Activated CD4-positive, alpha-beta T cell treated with anti-CD3 and anti-CD28 coated beads, Interleukin-2, amount 50 U/mL, for 48 hours (primary cell): ENCODE data around the gene TMEM63C.

Experiments used
- DNase-seq, 2 experiments: peaks; one replicate each; pipeline ENCODE4 v3.0.0-alpha.2; 2020

TMEM63C gene, protein sequence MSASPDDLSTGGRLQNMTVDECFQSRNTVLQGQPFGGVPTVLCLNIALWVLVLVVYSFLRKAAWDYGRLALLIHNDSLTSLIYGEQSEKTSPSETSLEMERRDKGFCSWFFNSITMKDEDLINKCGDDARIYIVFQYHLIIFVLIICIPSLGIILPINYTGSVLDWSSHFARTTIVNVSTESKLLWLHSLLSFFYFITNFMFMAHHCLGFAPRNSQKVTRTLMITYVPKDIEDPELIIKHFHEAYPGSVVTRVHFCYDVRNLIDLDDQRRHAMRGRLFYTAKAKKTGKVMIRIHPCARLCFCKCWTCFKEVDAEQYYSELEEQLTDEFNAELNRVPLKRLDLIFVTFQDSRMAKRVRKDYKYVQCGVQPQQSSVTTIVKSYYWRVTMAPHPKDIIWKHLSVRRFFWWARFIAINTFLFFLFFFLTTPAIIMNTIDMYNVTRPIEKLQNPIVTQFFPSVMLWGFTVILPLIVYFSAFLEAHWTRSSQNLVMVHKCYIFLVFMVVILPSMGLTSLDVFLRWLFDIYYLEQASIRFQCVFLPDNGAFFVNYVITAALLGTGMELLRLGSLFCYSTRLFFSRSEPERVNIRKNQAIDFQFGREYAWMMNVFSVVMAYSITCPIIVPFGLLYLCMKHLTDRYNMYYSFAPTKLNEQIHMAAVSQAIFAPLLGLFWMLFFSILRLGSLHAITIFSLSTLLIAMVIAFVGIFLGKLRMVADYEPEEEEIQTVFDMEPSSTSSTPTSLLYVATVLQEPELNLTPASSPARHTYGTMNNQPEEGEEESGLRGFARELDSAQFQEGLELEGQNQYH

GRCh38 chr14:77181603-77182437, at the start of gene TMEM63C:
TMEM63C (plus strand) TSS chr14:77181798; CDS start chr14:77218814, 37,016 bp downstream.
- peak; percentile 64 to 75 for DNase-seq

DNA sequence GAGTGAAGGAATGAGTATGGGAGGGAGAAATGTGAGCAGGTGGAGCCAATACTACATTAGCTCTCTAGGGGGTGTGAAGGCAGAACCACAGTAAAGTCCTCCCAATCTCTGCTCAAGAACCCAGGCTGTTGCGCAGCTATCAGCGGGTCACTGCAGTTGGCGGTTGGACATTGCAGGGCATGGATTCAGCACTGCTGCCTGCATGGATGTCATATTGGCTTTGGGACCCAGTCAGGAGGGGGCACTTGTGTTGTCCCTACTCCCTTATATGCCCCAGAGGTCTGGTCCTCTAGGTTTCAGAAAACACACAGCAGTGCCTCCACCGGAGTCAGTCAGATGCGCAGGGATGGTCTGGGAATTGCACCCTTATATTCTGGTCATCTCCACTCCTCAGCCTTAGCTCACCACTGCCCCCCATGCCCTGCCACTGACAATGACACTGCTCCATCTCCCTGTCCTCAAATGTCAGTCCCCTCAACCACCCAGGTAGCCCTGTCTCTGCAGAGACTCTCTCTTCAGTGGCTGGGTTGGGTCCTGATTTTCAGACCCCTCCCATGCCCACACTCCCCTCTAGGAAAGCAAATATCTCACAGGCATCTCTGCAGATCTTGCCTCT, 49.6 kb upstream of the TMEM63C start:
- no peak for DNase-seq

DNA sequence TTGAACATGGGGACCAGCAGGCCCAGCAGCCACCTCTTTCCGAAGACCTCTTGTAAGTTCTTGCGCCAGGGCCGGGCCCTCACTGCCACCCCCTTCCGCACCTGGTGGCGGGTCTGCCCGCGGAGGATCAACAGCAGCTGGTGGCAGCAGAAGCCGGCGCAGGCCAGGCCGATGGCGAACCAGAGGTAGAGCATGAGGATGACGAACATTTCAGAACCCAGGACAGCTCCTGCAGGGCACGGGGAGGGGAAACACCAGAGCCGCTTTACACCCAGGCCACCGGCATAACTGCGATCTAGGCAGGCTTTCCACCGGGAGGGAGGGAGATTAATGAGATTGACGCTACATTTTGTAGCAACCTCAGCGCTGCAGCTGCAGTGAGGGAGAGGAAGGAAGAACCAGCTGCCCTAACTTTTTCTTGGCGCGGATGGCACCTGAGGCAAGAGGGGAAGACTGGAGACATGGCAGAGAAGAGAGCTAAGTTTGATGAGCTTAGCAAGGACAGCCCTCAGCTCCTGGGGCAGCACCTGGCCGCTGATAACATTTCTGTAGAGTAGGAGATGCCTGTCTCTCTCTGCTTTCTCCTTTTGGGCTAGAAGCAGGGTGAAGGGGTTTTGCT, 47.8 kb upstream of the TMEM63C start:
- peak; percentile 62 to 69 for DNase-seq

GRCh38 chr14:77139022-77139421, 42.6 kb upstream of the TMEM63C start:
- DNase-seq = no peak

DNA sequence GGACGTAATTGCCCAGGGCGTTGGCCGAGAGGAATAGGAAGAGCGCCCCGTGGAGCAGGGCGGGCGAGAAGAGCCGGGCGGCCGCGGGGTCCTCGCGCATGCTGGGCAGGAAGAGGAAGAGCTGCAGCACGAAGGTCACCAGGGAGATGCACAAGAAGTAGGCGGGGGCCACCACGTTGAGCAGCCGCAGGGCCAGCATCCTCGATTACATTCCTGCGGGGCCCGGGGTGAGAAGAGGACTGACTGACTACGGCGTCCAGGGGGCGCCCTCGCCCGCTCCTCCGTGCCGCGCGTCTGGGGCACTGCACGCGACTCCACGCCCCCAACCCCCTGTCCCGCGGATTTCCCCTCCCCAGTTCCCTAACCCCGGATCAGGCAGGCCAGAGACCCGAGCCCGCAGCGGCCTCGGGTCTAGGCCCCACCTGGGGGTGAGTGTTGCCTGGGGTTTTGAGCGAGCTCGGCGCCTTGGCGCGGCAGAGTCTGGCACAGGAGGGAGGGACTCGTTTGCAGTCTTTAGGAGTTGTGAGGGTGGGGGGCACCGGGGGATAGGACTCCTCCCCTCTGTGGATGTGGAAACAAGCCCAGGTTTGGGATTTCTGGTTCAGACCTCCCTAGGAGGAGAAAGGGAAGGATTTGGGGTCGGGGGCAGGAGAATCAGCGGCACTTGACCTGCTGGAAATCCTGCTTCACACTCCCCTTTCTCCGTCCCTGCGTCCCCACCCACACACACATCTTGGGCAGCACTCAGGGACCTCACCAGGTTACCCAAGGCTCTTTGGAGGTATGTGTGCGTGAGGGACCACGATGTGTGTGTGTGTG, 41.8 kb upstream of the TMEM63C start:
- DNase-seq = peak; percentile 59 to 69

DNA sequence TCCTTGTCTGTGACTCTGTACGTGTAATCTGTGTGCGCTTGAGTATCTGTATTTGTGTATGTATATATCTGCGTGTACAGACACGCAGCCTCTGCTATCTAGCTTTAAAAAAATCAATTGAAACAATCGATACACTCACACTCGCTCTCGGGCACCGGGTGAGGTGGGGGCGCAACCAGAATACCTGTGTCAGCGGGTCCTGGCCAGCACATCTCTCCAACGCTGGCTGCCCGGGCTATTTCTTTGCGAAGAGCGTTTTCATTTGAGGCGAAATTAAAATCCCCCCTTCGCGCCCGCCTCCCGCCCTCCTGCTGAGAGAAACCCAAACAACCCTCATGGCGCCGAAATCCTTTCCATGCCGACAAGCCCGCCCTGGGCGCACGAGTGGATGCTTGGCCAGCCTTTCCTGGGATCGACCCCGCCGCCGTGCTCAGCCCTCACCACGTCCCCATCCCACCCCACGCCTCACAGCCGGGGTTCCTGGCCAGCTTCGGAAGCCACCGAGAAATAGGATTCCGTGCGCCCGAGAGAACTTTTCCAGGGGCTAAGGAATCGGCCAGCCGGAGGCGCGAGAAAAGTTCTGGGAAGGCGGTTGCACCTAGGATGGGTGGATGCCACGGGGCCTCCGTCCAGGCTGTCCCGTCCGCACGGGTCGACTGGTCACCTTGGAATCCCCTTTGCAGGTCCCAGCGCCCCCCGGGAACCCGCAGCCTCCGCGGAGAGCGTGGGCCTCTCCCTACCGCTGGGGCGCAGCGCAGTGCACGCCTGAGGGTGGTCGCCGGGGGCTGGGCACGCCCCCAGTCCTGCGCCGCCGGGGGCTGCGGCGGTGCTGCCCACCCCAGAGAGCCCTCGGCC, 41.0 kb upstream of the TMEM63C start:
- DNase-seq = no peak

DNA sequence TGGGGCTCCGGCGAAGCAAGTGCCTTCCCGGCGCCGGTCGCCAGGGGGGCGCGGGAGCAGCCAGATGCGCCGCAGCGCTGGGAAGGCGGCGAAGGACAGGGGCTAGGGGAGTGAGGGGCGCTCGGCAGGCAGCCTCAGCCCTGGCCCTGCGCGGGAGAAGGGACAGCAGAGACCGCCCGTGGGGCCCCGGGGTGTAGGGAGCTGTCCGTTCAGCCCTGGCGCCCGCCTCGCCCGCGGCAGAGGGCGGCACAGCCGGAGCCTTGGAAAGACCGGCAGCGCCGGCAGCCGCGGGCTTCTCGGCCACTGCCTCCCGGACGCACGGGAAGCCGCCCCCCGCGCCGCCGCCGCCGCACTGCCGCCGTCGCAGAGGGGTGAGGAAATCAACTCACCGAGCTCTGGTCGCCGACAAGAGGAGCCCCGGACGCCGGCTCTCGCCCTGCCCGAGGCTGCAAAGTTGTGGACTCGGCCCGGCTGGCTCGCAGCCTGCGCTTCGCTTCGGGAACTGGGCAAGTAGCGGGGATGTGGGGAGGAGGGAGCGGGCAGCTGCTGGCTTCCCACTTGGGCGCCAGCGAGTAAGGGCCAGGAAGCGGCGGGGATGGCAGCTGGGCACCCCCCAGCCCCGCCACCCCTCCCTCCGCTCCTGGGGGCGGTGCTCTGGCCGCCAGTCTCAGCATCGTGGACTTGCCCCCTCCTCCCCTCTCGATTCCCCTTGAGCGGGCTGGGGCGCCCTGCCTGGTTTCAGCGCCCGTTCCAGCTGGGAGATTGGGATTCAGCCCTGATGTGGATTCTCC, 40.2 kb upstream of the TMEM63C start, which contains the start of gene ZDHHC22:
Gene ZDHHC22 (minus strand): TSS at position 578 of the 791 bp plus-strand sequence. CDS start 2,053 bp downstream, outside the sequence.
- DNase-seq = no peak

DNA sequence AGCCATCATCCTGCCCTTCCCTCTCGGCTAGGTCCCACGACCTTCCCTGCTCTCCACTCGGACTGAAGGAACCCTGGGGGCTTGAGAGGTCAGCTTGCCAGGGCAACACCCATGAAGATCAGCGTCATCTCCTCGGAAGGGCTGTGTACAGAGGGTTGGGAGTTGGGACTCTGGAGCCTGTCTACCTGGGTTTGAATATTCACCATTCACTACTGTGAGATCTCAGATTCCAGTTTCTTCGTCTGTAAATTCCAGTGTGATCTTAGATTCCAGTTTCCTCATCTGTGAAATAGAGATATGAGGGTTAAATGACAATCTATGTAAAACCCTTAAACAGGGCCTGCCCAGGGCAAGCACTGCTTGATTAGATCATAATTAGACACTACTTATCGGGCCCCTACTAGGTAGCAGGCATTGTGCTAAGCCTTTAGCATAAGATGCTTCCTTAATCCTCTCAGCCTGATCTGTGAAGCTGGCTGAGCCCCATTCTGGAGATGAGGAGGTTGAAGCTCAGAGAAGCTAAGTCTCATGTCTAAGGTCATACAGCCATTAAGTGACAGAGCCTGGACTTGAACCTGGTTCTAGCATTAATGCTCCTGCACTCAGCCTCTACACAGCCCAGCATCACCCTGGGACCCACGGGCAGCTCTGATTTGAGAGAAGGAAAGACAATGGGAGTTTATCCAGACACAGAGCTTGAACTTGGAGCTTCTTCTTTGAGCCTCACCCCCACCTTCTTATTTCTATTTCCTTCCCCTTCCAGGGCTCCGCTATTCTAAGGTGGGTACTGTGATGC, 39.4 kb upstream of the TMEM63C start:
- no peak for DNase-seq

DNA sequence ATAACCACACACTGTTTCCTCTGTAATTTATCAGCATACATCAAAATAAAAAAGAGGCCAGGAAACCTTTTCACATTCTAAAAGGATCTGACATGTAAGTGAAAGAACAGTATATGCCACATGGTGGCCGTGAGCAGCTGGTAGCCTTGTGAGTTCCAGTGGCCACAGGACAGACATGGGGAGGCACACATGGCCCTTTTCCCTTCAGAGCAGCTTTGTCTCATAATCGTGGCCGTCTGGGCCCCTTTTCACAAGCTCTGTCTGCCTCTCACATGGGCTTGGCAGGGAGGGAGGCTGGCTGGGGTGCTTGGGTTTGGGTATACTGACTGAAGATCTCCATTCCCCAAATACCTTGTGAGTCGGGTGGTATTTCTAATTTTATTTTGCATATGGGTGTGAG, 38.5 kb upstream of the TMEM63C start:
- no peak for DNase-seq

DNA sequence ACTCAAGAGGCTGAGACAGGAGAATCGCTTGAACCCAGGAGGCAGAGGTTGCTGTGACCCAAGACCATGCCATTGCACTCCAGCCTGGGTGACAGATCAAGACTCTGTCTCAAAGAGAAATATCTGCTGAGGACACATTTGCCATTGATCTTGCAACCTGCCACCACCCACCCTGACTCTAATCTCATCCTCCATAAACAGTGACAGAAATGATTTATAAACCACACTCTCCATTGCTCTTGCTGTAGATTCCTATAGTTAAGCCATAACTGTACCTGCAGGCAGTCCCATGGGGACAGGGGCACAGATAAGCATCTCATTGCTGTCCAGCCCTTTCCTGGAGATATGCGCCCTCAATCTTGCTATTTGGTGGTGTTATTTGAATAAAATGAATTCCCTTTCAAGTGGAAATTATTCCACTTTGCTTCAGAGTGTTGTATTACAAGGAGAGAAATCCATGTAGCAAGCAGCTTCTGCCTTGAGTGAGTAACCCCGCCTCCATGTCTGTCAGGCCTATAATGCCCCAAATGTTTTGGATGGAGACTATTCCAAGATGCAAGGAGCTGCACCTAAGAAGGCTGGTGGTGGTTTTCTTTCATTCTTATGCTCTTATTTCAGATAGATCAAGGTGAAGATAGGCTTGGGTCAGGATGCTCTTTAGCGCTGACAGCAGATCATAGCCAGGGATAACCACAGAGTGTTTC, 37.0 kb upstream of the TMEM63C start:
- no peak for DNase-seq

GRCh38 chr14:77145975-77146740, 35.4 kb upstream of the TMEM63C start:
- DNase-seq = no peak

- no peak for DNase-seq
These were observed 32.9 kb upstream of the TMEM63C start for GRCh38 chr14:77148510-77149231.

- DNase-seq = peak in 1 of 2 experiments; percentile 21
These were observed 30.4 kb upstream of the TMEM63C start for GRCh38 chr14:77151245-77151644.

DNA sequence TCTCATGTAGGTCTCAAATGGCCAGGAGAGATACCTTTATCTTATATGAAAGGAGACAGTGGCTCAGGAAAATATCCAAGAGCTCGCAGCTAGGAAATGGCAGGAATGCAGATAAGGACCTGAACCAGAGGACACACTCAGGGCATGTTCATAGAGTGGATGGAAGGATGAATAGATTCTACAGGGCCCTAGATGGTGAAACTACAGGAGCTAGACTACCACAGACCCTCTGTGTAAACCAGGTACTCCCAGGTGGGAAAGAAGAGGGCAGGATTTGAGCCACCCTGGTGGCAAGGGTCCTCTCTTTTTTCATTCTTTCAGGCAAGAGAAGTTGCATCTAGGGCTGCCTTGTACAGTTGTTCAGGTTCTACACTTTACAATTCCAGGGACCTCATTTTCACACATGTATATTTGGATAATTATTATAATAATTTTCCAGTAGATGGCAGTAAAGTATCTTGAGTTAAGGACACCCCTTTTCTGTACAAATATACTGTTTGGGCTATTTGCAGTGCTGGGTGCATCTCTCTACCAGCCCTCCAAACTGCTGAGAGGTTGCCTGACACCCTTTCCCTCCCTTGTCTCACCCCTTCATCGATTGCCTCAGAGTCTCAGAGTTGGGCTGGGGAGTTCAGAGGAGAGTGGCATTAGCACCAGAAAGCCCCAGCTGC, 29.5 kb upstream of the TMEM63C start:
- no peak for DNase-seq

GRCh38 chr14:77153802-77154201, 27.8 kb upstream of the TMEM63C start:
- no peak for DNase-seq

DNA sequence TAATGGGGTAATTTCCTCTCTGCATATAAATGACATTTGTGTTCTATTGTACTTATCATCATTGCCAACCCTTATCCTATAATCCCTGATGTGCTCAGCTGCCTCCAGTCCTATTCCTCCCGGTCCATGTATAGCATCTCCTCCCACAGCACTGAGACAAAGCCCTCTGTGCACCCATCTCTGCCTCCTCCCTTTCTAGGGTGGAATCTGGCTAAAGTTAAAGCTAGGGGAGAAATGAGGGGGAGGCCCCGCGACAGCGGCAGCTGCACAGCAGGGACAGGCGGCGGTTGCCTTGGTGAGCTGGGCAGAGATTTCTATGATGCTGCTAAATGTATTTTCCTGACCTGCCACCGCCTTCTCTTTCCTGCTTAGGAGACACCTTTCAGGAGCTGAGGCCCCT, 27.2 kb upstream of the TMEM63C start:
- no peak for DNase-seq
